GM23338 (cell line): ENCODE results near the gene PCSK1N. TPM values are rescaled to one million over a fixed set of nuclear protein-coding genes. Genes with fewer than 3 reads are reported as not detected.

ENCODE experiments used
- ATAC-seq: fragments of 200-7000 bp; cut with Tn5 transposase; 3 replicates; pipeline ENCODE4 v1.9.1; 2020
- DNase-seq: peaks from one replicate; pipeline ENCODE4 v3.0.0-alpha.2; 2015; ENCODE audit warnings: low spot score
- H2AFZ ChIP-seq: fragments of 200-600 bp; sonication (generic); 2 replicates; pipeline ENCODE4 v1.8.0; 2016; ENCODE audit warnings: antibody characterized with exemption, mild to moderate bottlenecking, moderate library complexity
- H3F3A ChIP-seq: fragments of 200-600 bp; sonication (generic); replicated peaks from 2 replicates; pipeline ENCODE4 v1.8.0; 2017; ENCODE audit warnings: antibody characterized with exemption, mixed run types, low read depth
- H3K27ac ChIP-seq: fragments of 200-600 bp; sonication (generic); 2 replicates; pipeline ENCODE4 v1.6.1; 2016; ENCODE audit warnings: low read depth
- H3K27me3 ChIP-seq: fragments of 200-600 bp; sonication (generic); 2 replicates; pipeline ENCODE4 v1.8.0; 2016; ENCODE audit warnings: mild to moderate bottlenecking, mixed run types, moderate library complexity; ENCODE audit not compliant: insufficient read depth
- H3K36me3 ChIP-seq: fragments of 200-600 bp; sonication (generic); 2 replicates; pipeline ENCODE4 v1.8.0; 2016; ENCODE audit warnings: mild to moderate bottlenecking; ENCODE audit not compliant: insufficient read depth
- H3K4me1 ChIP-seq: fragments of 200-600 bp; sonication (generic); 2 replicates; pipeline ENCODE4 v1.8.0; 2016; ENCODE audit warnings: mild to moderate bottlenecking, moderate library complexity; ENCODE audit not compliant: insufficient read depth
- H3K4me2 ChIP-seq: fragments of 200-600 bp; sonication (generic); 2 replicates; pipeline ENCODE4 v1.7.1; 2017; ENCODE audit warnings: mixed run types
- H3K4me3 ChIP-seq: fragments of 200-600 bp; sonication (generic); 2 replicates; pipeline ENCODE4 v1.6.1; 2016; ENCODE audit warnings: mixed run types
- H3K79me2 ChIP-seq: fragments of 200-600 bp; sonication (generic); replicated peaks from 2 replicates; pipeline ENCODE4 v1.8.0; 2017; ENCODE audit warnings: mild to moderate bottlenecking; ENCODE audit not compliant: insufficient read depth
- H3K9me2 ChIP-seq: fragments of 200-600 bp; sonication (generic); 2 replicates; pipeline ENCODE4 v1.8.0; 2017; ENCODE audit not compliant: insufficient read depth
- H4K20me1 ChIP-seq: fragments of 200-600 bp; sonication (generic); replicated peaks from 2 replicates; pipeline ENCODE4 v1.8.0; 2017; ENCODE audit warnings: mild to moderate bottlenecking; ENCODE audit not compliant: insufficient read depth
- H3K27ac Mint-ChIP-seq: 2 replicates; pipeline ENCODE4 v1.8.0; 2020; ENCODE audit warnings: inconsistent platforms, mild to moderate bottlenecking, moderate library complexity, mixed read lengths
- H3K27me3 Mint-ChIP-seq: 3 replicates; pipeline ENCODE4 v1.8.0; 2022; ENCODE audit warnings: low read depth, mild to moderate bottlenecking, moderate library complexity, mixed read lengths, inconsistent platforms; ENCODE audit not compliant: insufficient read depth, poor library complexity
- H3K36me3 Mint-ChIP-seq: 3 replicates; pipeline ENCODE4 v1.8.0; 2021; ENCODE audit warnings: low read depth, mild to moderate bottlenecking, inconsistent platforms, moderate library complexity, mixed read lengths
- H3K4me1 Mint-ChIP-seq: 3 replicates; pipeline ENCODE4 v1.8.0; 2020; ENCODE audit warnings: mild to moderate bottlenecking, inconsistent platforms, mixed read lengths
- H3K4me3 Mint-ChIP-seq: 3 replicates; pipeline ENCODE4 v1.8.0; 2021; ENCODE audit warnings: moderate library complexity, mild to moderate bottlenecking, inconsistent platforms, mixed read lengths
- H3K9me3 Mint-ChIP-seq: 3 replicates; pipeline ENCODE4 v1.8.0; 2020; ENCODE audit warnings: moderate library complexity, mild to moderate bottlenecking, inconsistent platforms, mixed read lengths
- CTCF ChIP-seq, 2 experiments: fragments of 200-600 bp in 1 of 2; sonication (generic) in 1 of 2; conservative IDR thresholded peaks; 2 replicates each; pipeline versions ENCODE4 v1.5.1 to v1.6.1; 2016 to 2017; ENCODE audit warnings: antibody characterized with exemption in 2 of 2, low read depth in 2 of 2, mild to moderate bottlenecking in 2 of 2, moderate library complexity in 1 of 2
- POLR2AphosphoS5 ChIP-seq: IDR thresholded peaks from 2 replicates; pipeline ENCODE4 v1.6.1; 2016; ENCODE audit warnings: antibody characterized with exemption, low read depth
- ZNF331 ChIP-seq: fragments of 250-450 bp; sonication (Bioruptor Pico); IDR thresholded peaks from 2 replicates; pipeline ENCODE4 v1.5.0; 2020; ENCODE audit warnings: low read depth, mild to moderate bottlenecking, moderate library complexity
- ZNF462 ChIP-seq: fragments of 250-450 bp; sonication (Bioruptor Pico); IDR thresholded peaks from 2 replicates; pipeline ENCODE4 v1.5.0; 2020; ENCODE audit warnings: mild to moderate bottlenecking, moderate library complexity
- polyA plus RNA-seq: library from polyadenylated mRNA; unstranded; fragments of >200 nt; fragmentation: Nextera tagmentation; extraction: Ambion mirVana; gene quantifications from 2 replicates; pipeline ENCODE4 v1.2.1, GENCODE V29; 2016
- total RNA-seq: library from RNA; depleted of rRNA; stranded (reverse); fragments of >200 nt; shearing (Covaris generic); gene quantifications from 2 replicates; pipeline ENCODE4 v1.2.3, GENCODE V29; 2014

PCSK1N gene
- total and polyA plus RNA-seq, 2 experiments from 2014 or later = 12.8 to 15.6 TPM

GRCh38 chrX:48834383-48834709 lies 1.1 kb downstream of the PCSK1N start:
- Histone ChIP-seq H3K9me2 (no peaks in the 10 kb centered on the region), H3K4me1 (no peaks in the 10 kb centered on the region), H3F3A (0 out of 2 replicates have a peak, but pooled peaks cover 4% of the 10 kb centered on the region), H3K4me3 (peak overlapping the region; percentile 58), H3K79me2 (no peaks in the 10 kb centered on the region), H3K36me3 (no peaks in the 10 kb centered on the region), H4K20me1 (no peaks in the 10 kb centered on the region), H3K4me2 (peak overlapping the region; percentile 81), H3K27me3 (peaks cover 65% of the 10 kb centered on the region), H2AFZ (no peak overlapping the region), H3K27ac (no peak overlapping the region)
- Mint-ChIP-seq H3K4me3 (peak overlapping the region; percentile 76), H3K36me3 (no peaks in the 10 kb centered on the region), H3K9me3 (no peaks in the 10 kb centered on the region), H3K27me3 (peaks cover 49% of the 10 kb centered on the region), H3K4me1 (peaks cover 16% of the 10 kb centered on the region), H3K27ac (no peak overlapping the region)
- ATAC-seq (no peak), DNase-seq (no peak)
- TF ChIP-seq ZNF331 (CRISPR knock-in tag) (no peak), POLR2AphosphoS5 (no peak)

- no peaks in the 10 kb centered on the region for H3K36me3 Mint-ChIP-seq
- H3K27me3 ChIP-seq = peaks cover 66% of the 10 kb centered on the region
- peak overlapping the region; percentile 19; the same call in 1 of the 3 replicates for H3K4me3 Mint-ChIP-seq
- no peaks in the 10 kb centered on the region for H3K36me3 ChIP-seq
- H3F3A ChIP-seq = 0 out of 2 replicates have a peak, but pooled peaks cover 4% of the 10 kb centered on the region
- H3K27ac Mint-ChIP-seq = no peak overlapping the region
- H3K9me3 Mint-ChIP-seq = no peaks in the 10 kb centered on the region
- TF ChIP-seq ZNF462 (CRISPR knock-in tag) (no peak), CTCF (conservative IDR thresholded peaks at IDR 0.05; ENCODE audit: low read depth in 2 of 2) (peak in 1 of 2 experiments; percentile 31; a peak in 3 of 4 replicates)
- H3K9me2 ChIP-seq = no peaks in the 10 kb centered on the region
- DNase-seq = no peak
- H3K4me2 ChIP-seq = 0 out of 2 replicates have a peak overlapping the region, but pooled peaks have one; percentile 81
- no peak for ATAC-seq
- peaks cover 16% of the 10 kb centered on the region for H3K4me1 Mint-ChIP-seq
- no peak overlapping the region for H3K27ac ChIP-seq
- H3K4me1 ChIP-seq = no peaks in the 10 kb centered on the region
- no peak overlapping the region for H3K4me3 ChIP-seq
- H4K20me1 ChIP-seq = no peaks in the 10 kb centered on the region
- H2AFZ ChIP-seq = no peak overlapping the region
- H3K27me3 Mint-ChIP-seq = peaks cover 50% of the 10 kb centered on the region
- no peaks in the 10 kb centered on the region for H3K79me2 ChIP-seq
Observed at GRCh38 chrX:48833542-48834138, 1.8 kb downstream of the PCSK1N start.
